ENCODE results near the gene EXOC4. TPM values are rescaled to one million over a fixed set of nuclear protein-coding genes. Genes with fewer than 3 reads are reported as not detected.

Gene EXOC4
- total RNA-seq, 4 donors from 2014 or later: 30.7 to 62.4 (median 40.4) TPM

DNA sequence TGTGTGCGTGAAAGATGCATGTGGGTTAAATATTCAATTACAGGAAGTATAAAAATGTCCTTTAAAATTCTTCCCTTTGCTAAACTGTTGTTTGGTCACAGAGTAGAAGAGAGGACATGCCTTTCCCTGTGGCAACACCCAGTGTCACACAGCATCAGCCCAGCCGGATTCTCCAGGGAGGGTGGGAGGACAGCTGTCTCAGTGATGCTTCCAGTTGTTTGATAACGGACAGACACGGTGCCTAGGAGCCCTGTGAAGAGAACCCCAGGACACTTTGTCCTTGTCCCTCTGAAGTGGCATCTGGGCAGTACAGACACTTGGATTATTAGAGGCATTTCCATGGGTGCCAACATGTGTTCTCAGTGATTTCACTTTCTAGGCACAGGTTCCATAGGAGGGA, 567.7 kb downstream of the EXOC4 start:
- Histone ChIP-seq H3K36me3 (peaks cover 0 to 14% (median 0%) of the 10 kb centered on the region in 3 donors), H3K27me3 (no peaks in the 10 kb centered on the region), H3K4me1 (no peaks in the 10 kb centered on the region), H3K27ac (no peak overlapping the region), H3K9me3 (no peaks in the 10 kb centered on the region), H3K4me3 (no peak overlapping the region)
- no peak for DNase-seq
- intact Hi-C loops (cut with DNase I): no loop called here
- TF ChIP-seq CTCF (IDR thresholded peaks at IDR 0.05) (no peak), POLR2A (IDR thresholded peaks at IDR 0.05) (no peak)
- WGBS, 2 donors: 91 to 94% methylated on average over 2 to 4 of the region's 4 CpGs

GRCh38 chr7:133821171-133821570, 568.3 kb downstream of the EXOC4 start:
- no peak for TF ChIP-seq CTCF (IDR thresholded peaks at IDR 0.05)
- TF ChIP-seq POLR2A (IDR thresholded peaks at IDR 0.05): no peak
- no peaks in the 10 kb centered on the region for H3K9me3 ChIP-seq
- H3K4me3 ChIP-seq: no peak overlapping the region
- no peaks in the 10 kb centered on the region for H3K27me3 ChIP-seq
- H3K4me1 ChIP-seq: no peaks in the 10 kb centered on the region
- 88 to 97% methylated on average over 2 of the region's 2 CpGs for whole genome bisulfite sequencing, 2 donors
- intact Hi-C loops (cut with DNase I): no loop called here
- no peak for DNase-seq
- peaks cover 0 to 14% (median 0%) of the 10 kb centered on the region in 3 donors for H3K36me3 ChIP-seq
- H3K27ac ChIP-seq: no peak overlapping the region

DNA sequence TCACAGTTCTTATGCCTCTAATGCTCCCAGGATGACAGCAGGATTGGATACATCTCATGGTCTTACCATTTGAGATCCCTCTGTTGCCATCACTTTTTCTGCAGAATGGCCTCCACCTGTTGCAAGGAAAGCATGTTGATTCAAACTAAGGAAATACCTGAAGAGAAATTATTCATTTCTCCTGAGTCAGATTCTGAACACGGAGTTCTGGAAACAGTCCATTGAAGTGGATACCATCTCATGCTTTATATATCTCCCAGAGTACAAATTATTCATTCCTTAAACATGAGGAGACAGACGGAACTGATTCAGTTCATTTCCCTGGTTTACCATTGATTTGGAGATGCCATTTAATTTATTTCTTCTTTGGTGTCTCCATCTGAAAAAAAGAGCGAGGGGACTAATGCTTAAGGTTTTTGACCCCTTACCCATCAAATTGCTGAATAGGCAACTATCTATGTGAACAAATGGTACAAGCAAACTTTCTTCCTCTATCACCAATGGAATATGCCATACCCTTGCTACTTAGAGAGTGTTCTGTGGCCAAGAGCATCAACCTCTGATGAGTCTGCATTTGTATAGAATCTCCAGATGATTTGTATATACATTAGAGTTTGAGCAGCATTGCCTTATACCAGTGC, 569.2 kb downstream of the EXOC4 start:
- intact Hi-C loops (cut with DNase I): no loop called here
- Histone ChIP-seq H3K27ac (no peak overlapping the region), H3K9me3 (no peaks in the 10 kb centered on the region), H3K27me3 (no peaks in the 10 kb centered on the region), H3K4me1 (no peaks in the 10 kb centered on the region), H3K36me3 (peaks cover 0 to 14% (median 0%) of the 10 kb centered on the region in 3 donors), H3K4me3 (no peak overlapping the region)
- no peak for TF ChIP-seq POLR2A (IDR thresholded peaks at IDR 0.05)
- no peak for TF ChIP-seq CTCF (IDR thresholded peaks at IDR 0.05)
- no peak for DNase-seq
- 65 to 69% methylated on average over 3 of the region's 3 CpGs for WGBS, 2 donors

DNA sequence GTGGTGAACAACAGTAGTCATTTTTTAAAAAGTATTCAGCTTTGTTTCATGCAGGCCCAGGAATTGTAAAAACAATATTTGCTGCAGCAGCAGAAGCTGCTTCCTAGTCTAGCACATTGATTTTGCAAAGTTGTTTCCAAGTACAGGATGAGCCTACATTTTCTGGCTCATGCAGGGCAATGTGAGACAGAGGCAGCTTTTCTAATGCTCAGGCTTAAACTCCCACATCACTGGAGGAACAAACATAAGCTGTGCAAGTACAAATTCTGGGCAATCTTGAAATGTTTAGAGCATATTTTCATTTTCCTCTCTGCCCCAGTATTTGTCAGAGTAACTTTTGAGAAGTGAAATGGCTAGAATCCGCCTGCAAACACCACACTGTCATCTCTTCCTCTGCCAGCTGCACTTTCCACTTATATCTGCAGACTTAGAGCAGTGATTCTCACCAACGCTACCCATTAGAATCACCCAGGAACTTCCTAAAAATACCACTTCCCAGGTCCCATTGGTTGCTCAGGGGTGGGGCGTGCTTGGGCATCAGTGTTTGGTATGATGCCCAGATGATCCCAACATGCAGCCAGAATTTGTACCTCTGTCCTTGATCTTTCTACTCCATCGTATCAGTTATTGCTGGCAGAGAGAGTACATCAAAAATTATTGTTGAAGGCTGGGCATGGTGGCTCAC, 570.1 kb downstream of the EXOC4 start:
- intact Hi-C loops (cut with DNase I): no loop called here

More for the DNA sequence above, 570.1 kb downstream of the EXOC4 start:
- peaks cover 0 to 14% (median 0%) of the 10 kb centered on the region in 3 donors for H3K36me3 ChIP-seq
- no peak for DNase-seq
- no peak overlapping the region for H3K4me3 ChIP-seq
- H3K27me3 ChIP-seq: no peaks in the 10 kb centered on the region
- H3K9me3 ChIP-seq: no peaks in the 10 kb centered on the region
- H3K27ac ChIP-seq: no peak overlapping the region
- no peak for TF ChIP-seq POLR2A (IDR thresholded peaks at IDR 0.05)
- no peak for TF ChIP-seq CTCF (IDR thresholded peaks at IDR 0.05)
- peaks cover 0 to 4% (median 0%) of the 10 kb centered on the region in 3 donors for H3K4me1 ChIP-seq
- WGBS, 2 donors: 81 to 92% methylated on average over 3 of the region's 4 CpGs
